Small intestine (tissue), 7 donors: ENCODE results near the gene MYMK. TPM values are rescaled to one million over a fixed set of nuclear protein-coding genes. Genes with fewer than 3 reads are reported as not detected.
A peak's percentile ranks its signal among the peaks of the same experiment; 100 is the strongest.

Experiments
- DNase-seq, 2 donors: peaks; one replicate each; pipeline versions ENCODE4 v3.0.0 to v3.0.0-alpha.2; 2013
- FAIRE-seq: peaks from 2 replicates; lab custom pipeline; 2012; peaks lifted over from hg19 to GRCh38; lab: Jason Lieb, UNC
- H3K27ac ChIP-seq, 3 donors: one replicate each; pipeline ENCODE4 v1.5.1; 2013; ENCODE audit warnings: low read length in 2 of 3, mild to moderate bottlenecking in 2 of 3, control low read depth in 1 of 3, inconsistent platforms in 1 of 3, low read depth in 1 of 3, moderate library complexity in 1 of 3
- H3K27me3 ChIP-seq, 3 donors: one replicate each; pipeline ENCODE4 v1.6.1; 2013; ENCODE audit warnings: low read length in 3 of 3, inconsistent platforms in 1 of 3; ENCODE audit not compliant: control insufficient read depth in 3 of 3, insufficient read depth in 3 of 3
- H3K36me3 ChIP-seq, 3 donors: one replicate each; pipeline ENCODE4 v1.6.1; 2013; ENCODE audit warnings: low read length in 3 of 3, inconsistent platforms in 1 of 3, low read depth in 1 of 3, mild to moderate bottlenecking in 1 of 3, moderate library complexity in 1 of 3; ENCODE audit not compliant: control insufficient read depth in 3 of 3, insufficient read depth in 2 of 3
- H3K4me1 ChIP-seq, 3 donors: one replicate each; pipeline ENCODE4 v1.6.1; 2013; ENCODE audit warnings: low read length in 2 of 3, inconsistent platforms in 1 of 3, low read depth in 1 of 3, mild to moderate bottlenecking in 1 of 3, moderate library complexity in 1 of 3; ENCODE audit not compliant: control insufficient read depth in 3 of 3, insufficient read depth in 2 of 3
- H3K4me3 ChIP-seq, 3 donors: one replicate each; pipeline ENCODE4 v1.5.1; 2013; ENCODE audit warnings: low read length in 3 of 3, control low read depth in 1 of 3, inconsistent platforms in 1 of 3, low read depth in 1 of 3, mild to moderate bottlenecking in 1 of 3, moderate library complexity in 1 of 3
- H3K9me3 ChIP-seq, 2 donors: one replicate each; pipeline ENCODE4 v1.6.1; 2013; ENCODE audit warnings: low read depth in 1 of 2, low read length in 1 of 2; ENCODE audit not compliant: control insufficient read depth in 2 of 2, insufficient read depth in 1 of 2
- WGBS, 3 donors: extraction: QIAGEN DNeasy Blood & Tissue Kit; methylation state at CpG; one replicate each; pipeline ENCODE4 v1.1.7; 2013; 5-methylcytosine and 5-hydroxymethylcytosine counted together
- polyA plus RNA-seq, 4 donors: library from polyadenylated mRNA; stranded (reverse) in 3 of 4; unstranded in 1 of 4; fragments of 200-250 nt in 3 of 4; fragments of 120-200 nt in 1 of 4; gene quantifications; one replicate each; pipeline versions ENCODE4 v1.2.1 to v1.2.3, GENCODE V29; 2013
- donor health status: healthy with polysubstance abuse.
- donor health status: control.
- donor health status: control.
- donor health status: Bipolar disorder and iron deficiency.
- donor health status: healthy.

The MYMK gene
- polyA plus RNA-seq, 4 donors = 0.22 TPM; not detected in 3

GRCh38 chr9:133540698-133541025 is 15.9 kb upstream of the MYMK start:
- H3K9me3 ChIP-seq = no peaks in the 10 kb centered on the region
- FAIRE-seq (no peak), DNase-seq (no peak)
- H3K27me3 ChIP-seq = peaks cover 0 to 20% (median 0%) of the 10 kb centered on the region in 3 donors
- peaks cover 0 to 15% (median 0%) of the 10 kb centered on the region in 3 donors for H3K4me1 ChIP-seq
- no peak overlapping the region for H3K27ac ChIP-seq
- whole genome bisulfite sequencing, 3 donors = 77 to 85% (median 81%) methylated on average over 17 to 18 of the region's 18 CpGs
- H3K4me3 ChIP-seq = no peak overlapping the region
- no peaks in the 10 kb centered on the region for H3K36me3 ChIP-seq

- no peak overlapping the region for H3K4me3 ChIP-seq
- H3K27ac ChIP-seq = no peak overlapping the region
- peaks cover 0 to 10% (median 0%) of the 10 kb centered on the region in 3 donors for H3K4me1 ChIP-seq
- WGBS, 3 donors = 67 to 81% (median 68%) methylated on average over 22 of the region's 22 CpGs
- DNase-seq = no peak
- no peaks in the 10 kb centered on the region for H3K9me3 ChIP-seq
- peaks cover 0 to 23% (median 0%) of the 10 kb centered on the region in 3 donors for H3K27me3 ChIP-seq
- H3K36me3 ChIP-seq = no peaks in the 10 kb centered on the region
- FAIRE-seq = no peak
These were observed 15.4 kb upstream of the MYMK start for GRCh38 chr9:133539991-133540697.

GRCh38 chr9:133538851-133539833 is 14.4 kb upstream of the MYMK start:
- 30 to 40% (median 39%) methylated on average over 46 to 47 of the region's 47 CpGs for WGBS, 3 donors

GRCh38 chr9:133538176-133538575 is 13.4 kb upstream of the MYMK start:
- 79 to 91% (median 84%) methylated on average over 14 of the region's 14 CpGs for WGBS, 3 donors
- H3K27ac ChIP-seq = no peak overlapping the region
- DNase-seq (no peak), FAIRE-seq (no peak)
- H3K4me3 ChIP-seq = no peak overlapping the region
- H3K27me3 ChIP-seq = peaks cover 3 to 39% (median 5%) of the 10 kb centered on the region in 3 donors
- H3K4me1 ChIP-seq = peaks cover 0 to 15% (median 2%) of the 10 kb centered on the region in 3 donors
- no peaks in the 10 kb centered on the region for H3K9me3 ChIP-seq
- H3K36me3 ChIP-seq = no peaks in the 10 kb centered on the region

More at GRCh38 chr9:133538851-133539833, 14.4 kb upstream of the MYMK start:
- peaks cover 0 to 30% (median 3%) of the 10 kb centered on the region in 3 donors for H3K27me3 ChIP-seq
- peak overlapping the region in 1 of 3 donors; percentile 11 for H3K27ac ChIP-seq
- no peaks in the 10 kb centered on the region for H3K36me3 ChIP-seq
- FAIRE-seq (no peak), DNase-seq (peak in 1 of 2 donors; percentile 33)
- H3K9me3 ChIP-seq = no peaks in the 10 kb centered on the region
- H3K4me1 ChIP-seq = peaks cover 0 to 9% (median 0%) of the 10 kb centered on the region in 3 donors
- no peak overlapping the region for H3K4me3 ChIP-seq

GRCh38 chr9:133537257-133537656 is 12.5 kb upstream of the MYMK start:
- no peak for FAIRE-seq
- 89 to 95% (median 92%) methylated on average over 11 to 16 of the region's 16 CpGs for WGBS, 3 donors
- Histone ChIP-seq H3K27ac (no peak overlapping the region), H3K4me1 (peaks cover 0 to 15% (median 2%) of the 10 kb centered on the region in 3 donors), H3K36me3 (no peaks in the 10 kb centered on the region), H3K9me3 (no peaks in the 10 kb centered on the region), H3K27me3 (peaks cover 3 to 38% (median 5%) of the 10 kb centered on the region in 3 donors), H3K4me3 (no peak overlapping the region)
- no peak for DNase-seq

- H3K27ac ChIP-seq = no peak overlapping the region
- DNase-seq (no peak), FAIRE-seq (no peak)
- peaks cover 0 to 15% (median 2%) of the 10 kb centered on the region in 3 donors for H3K4me1 ChIP-seq
- H3K27me3 ChIP-seq = peaks cover 3 to 38% (median 5%) of the 10 kb centered on the region in 3 donors
- H3K4me3 ChIP-seq = no peak overlapping the region
- H3K36me3 ChIP-seq = no peaks in the 10 kb centered on the region
- 87 to 89% (median 88%) methylated on average over 9 of the region's 9 CpGs for WGBS, 3 donors
- no peaks in the 10 kb centered on the region for H3K9me3 ChIP-seq
These were observed 11.8 kb upstream of the MYMK start for GRCh38 chr9:133536536-133536935.

GRCh38 chr9:133536080-133536479 is 11.3 kb upstream of the MYMK start:
- no peak for DNase-seq
- H3K9me3 ChIP-seq = no peaks in the 10 kb centered on the region
- WGBS, 3 donors = 68 to 86% (median 80%) methylated on average over 11 of the region's 11 CpGs
- H3K27ac ChIP-seq = no peak overlapping the region
- FAIRE-seq = no peak
- H3K4me3 ChIP-seq = no peak overlapping the region
- peaks cover 0 to 15% (median 2%) of the 10 kb centered on the region in 3 donors for H3K4me1 ChIP-seq
- H3K36me3 ChIP-seq = no peaks in the 10 kb centered on the region
- H3K27me3 ChIP-seq = peaks cover 3 to 38% (median 5%) of the 10 kb centered on the region in 3 donors

- no peak overlapping the region for H3K4me3 ChIP-seq
- H3K36me3 ChIP-seq = no peaks in the 10 kb centered on the region
- FAIRE-seq (no peak), DNase-seq (no peak)
- 20 to 57% (median 35%) methylated on average over 13 of the region's 13 CpGs for WGBS, 3 donors
- peaks cover 3 to 38% (median 5%) of the 10 kb centered on the region in 3 donors for H3K27me3 ChIP-seq
- no peak overlapping the region for H3K27ac ChIP-seq
- H3K4me1 ChIP-seq = peaks cover 0 to 15% (median 2%) of the 10 kb centered on the region in 3 donors
- H3K9me3 ChIP-seq = no peaks in the 10 kb centered on the region
These were observed 10.6 kb upstream of the MYMK start for GRCh38 chr9:133535306-133535877.
